Measurements from ENCODE around the gene POLR1A.

Gene POLR1A

DNA sequence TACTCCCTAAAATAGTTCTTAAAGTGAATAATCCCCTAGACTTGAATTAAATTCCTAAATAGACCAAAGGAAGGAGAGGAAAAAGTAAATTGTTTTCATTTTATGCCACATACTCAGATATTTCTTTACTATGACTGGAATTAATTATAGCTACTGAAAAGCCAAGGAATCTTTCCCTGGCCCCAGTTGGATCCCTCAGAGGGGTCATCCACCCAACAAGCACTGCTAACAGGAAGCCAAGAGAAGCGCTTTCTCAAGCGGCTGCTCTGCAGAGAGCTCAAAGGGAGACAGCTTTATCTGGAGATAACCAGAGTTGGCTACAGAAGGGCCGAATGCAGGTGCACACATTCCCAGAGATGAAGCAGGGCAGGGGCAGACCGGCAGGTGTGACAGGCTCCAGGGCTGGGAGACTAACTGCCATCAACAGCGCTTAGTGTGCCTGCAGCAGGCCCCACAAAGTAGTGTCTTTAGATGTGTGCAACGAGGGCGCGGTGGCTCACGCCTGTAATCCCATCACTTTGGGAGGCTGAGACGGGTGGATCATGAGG is 51.1 kb downstream of the POLR1A start:
- H3K27me3 ChIP-seq (ENCODE audit: insufficient read depth, low read length, poor library complexity, severe bottlenecking), result no peaks in the 10 kb centered on the region
- no peak overlapping the region for H3K9ac ChIP-seq (ENCODE audit: low read depth, low read length, poor library complexity, severe bottlenecking)
- no peaks in the 10 kb centered on the region for H3K79me2 ChIP-seq (ENCODE audit: insufficient read depth, low read length)
- no peak overlapping the region for H3K4me3 ChIP-seq (ENCODE audit: low read length, poor library complexity, severe bottlenecking)
- peaks cover 72% of the 10 kb centered on the region; the same call in 1 of the 2 replicates for H3K36me3 ChIP-seq (ENCODE audit: insufficient read depth, low read length)
- H3K9me3 ChIP-seq (ENCODE audit: insufficient read depth, low read depth, low read length), result no peaks in the 10 kb centered on the region
- no peak overlapping the region for H2AFZ ChIP-seq (ENCODE audit: low read length)
- no peaks in the 10 kb centered on the region for H4K20me1 ChIP-seq (ENCODE audit: insufficient read depth, low read length, poor library complexity, severe bottlenecking)
- no peak overlapping the region for H3K4me2 ChIP-seq (ENCODE audit: low read depth, low read length, poor library complexity, severe bottlenecking)
- H3K9me2 ChIP-seq (replicated peaks; ENCODE audit: low read depth, low read length), result no peaks in the 10 kb centered on the region
- H3K4me1 ChIP-seq (ENCODE audit: insufficient read depth, low read length, poor library complexity, severe bottlenecking), result no peaks in the 10 kb centered on the region
- TF ChIP-seq, protein P1, sequence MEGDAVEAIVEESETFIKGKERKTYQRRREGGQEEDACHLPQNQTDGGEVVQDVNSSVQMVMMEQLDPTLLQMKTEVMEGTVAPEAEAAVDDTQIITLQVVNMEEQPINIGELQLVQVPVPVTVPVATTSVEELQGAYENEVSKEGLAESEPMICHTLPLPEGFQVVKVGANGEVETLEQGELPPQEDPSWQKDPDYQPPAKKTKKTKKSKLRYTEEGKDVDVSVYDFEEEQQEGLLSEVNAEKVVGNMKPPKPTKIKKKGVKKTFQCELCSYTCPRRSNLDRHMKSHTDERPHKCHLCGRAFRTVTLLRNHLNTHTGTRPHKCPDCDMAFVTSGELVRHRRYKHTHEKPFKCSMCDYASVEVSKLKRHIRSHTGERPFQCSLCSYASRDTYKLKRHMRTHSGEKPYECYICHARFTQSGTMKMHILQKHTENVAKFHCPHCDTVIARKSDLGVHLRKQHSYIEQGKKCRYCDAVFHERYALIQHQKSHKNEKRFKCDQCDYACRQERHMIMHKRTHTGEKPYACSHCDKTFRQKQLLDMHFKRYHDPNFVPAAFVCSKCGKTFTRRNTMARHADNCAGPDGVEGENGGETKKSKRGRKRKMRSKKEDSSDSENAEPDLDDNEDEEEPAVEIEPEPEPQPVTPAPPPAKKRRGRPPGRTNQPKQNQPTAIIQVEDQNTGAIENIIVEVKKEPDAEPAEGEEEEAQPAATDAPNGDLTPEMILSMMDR (conservative IDR thresholded peaks at IDR 0.05; ENCODE audit: low read length), result no peak
- TF ChIP-seq EZH2phosphoT487 (IDR thresholded peaks at IDR 0.05; ENCODE audit: borderline replicate concordance), result no peak
- no peaks in the 10 kb centered on the region for H3F3A ChIP-seq (ENCODE audit: low read depth)

DNA sequence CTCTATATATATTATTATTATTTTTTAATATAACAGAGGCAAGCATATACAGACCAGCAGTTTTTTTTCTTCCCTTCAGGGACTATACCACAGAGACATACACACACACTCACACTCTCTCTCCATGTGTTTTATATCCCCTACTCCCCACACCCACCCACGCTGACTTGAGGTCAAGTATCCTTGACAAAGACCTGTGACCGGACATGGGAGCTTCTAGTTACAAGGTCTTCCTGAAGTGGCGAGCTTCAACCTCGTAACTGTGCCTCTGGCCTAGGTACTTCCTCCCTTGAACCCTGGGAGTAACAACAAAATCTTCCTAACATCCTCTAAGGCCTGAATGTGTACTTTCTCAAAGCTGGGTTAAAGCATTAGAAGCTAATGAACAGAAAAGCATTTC is 52.5 kb downstream of the POLR1A start:
- H3K36me3 ChIP-seq (ENCODE audit: insufficient read depth, low read length), result peaks cover 81% of the 10 kb centered on the region; the same call in 1 of the 2 replicates
- H3K4me1 ChIP-seq (ENCODE audit: insufficient read depth, low read length, poor library complexity, severe bottlenecking), result no peaks in the 10 kb centered on the region
- no peak overlapping the region for H3K4me3 ChIP-seq (ENCODE audit: low read length, poor library complexity, severe bottlenecking)
- no peaks in the 10 kb centered on the region for H3K9me2 ChIP-seq (replicated peaks; ENCODE audit: low read depth, low read length)
- H2AFZ ChIP-seq (ENCODE audit: low read length), result no peak overlapping the region
- H3K79me2 ChIP-seq (ENCODE audit: insufficient read depth, low read length), result no peaks in the 10 kb centered on the region
- H3K4me2 ChIP-seq (ENCODE audit: low read depth, low read length, poor library complexity, severe bottlenecking), result no peak overlapping the region
- H3K27me3 ChIP-seq (ENCODE audit: insufficient read depth, low read length, poor library complexity, severe bottlenecking), result no peaks in the 10 kb centered on the region
- no peak overlapping the region for H3K9ac ChIP-seq (ENCODE audit: low read depth, low read length, poor library complexity, severe bottlenecking)
- H3K9me3 ChIP-seq (ENCODE audit: insufficient read depth, low read depth, low read length), result no peaks in the 10 kb centered on the region
- H3F3A ChIP-seq (ENCODE audit: low read depth), result no peaks in the 10 kb centered on the region
- H4K20me1 ChIP-seq (ENCODE audit: insufficient read depth, low read length, poor library complexity, severe bottlenecking), result no peaks in the 10 kb centered on the region
- no peak for TF ChIP-seq EZH2phosphoT487 (IDR thresholded peaks at IDR 0.05; ENCODE audit: borderline replicate concordance)
- TF ChIP-seq, protein P1 (conservative IDR thresholded peaks at IDR 0.05; ENCODE audit: low read length), result no peak

DNA sequence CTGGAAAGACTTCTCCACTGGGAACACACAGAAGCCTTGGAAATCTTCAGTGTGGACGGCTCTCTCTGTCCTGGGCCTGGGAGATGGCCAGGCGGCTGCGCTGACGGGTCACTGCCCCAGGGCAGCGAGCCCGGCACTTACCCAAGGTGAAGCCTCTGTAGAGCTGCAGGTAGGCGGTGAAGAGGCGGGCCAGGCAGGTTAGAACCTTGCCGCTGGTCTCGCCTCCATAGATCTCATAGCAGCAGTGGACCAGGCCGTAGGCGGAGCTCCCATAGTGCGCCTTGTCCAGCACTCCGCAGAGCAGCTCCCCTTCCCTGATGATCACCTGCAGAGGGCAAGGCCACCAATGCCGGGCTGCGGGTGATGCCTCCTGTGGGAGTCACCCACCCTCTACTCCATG is 53.0 kb downstream of the POLR1A start:
- peaks cover 83% of the 10 kb centered on the region; the same call in 1 of the 2 replicates for H3K36me3 ChIP-seq (ENCODE audit: insufficient read depth, low read length)
- no peaks in the 10 kb centered on the region for H3F3A ChIP-seq (ENCODE audit: low read depth)
- H3K9me2 ChIP-seq (replicated peaks; ENCODE audit: low read depth, low read length), result no peaks in the 10 kb centered on the region
- no peak overlapping the region for H3K9ac ChIP-seq (ENCODE audit: low read depth, low read length, poor library complexity, severe bottlenecking)
- H3K9me3 ChIP-seq (ENCODE audit: insufficient read depth, low read depth, low read length), result no peaks in the 10 kb centered on the region
- H3K79me2 ChIP-seq (ENCODE audit: insufficient read depth, low read length), result no peaks in the 10 kb centered on the region
- no peaks in the 10 kb centered on the region for H3K4me1 ChIP-seq (ENCODE audit: insufficient read depth, low read length, poor library complexity, severe bottlenecking)
- TF ChIP-seq EZH2phosphoT487 (IDR thresholded peaks at IDR 0.05; ENCODE audit: borderline replicate concordance), result no peak
- TF ChIP-seq, protein P1 (conservative IDR thresholded peaks at IDR 0.05; ENCODE audit: low read length), result no peak
- no peak overlapping the region for H2AFZ ChIP-seq (ENCODE audit: low read length)
- H3K4me3 ChIP-seq (ENCODE audit: low read length, poor library complexity, severe bottlenecking), result no peak overlapping the region
- no peaks in the 10 kb centered on the region for H3K27me3 ChIP-seq (ENCODE audit: insufficient read depth, low read length, poor library complexity, severe bottlenecking)
- no peaks in the 10 kb centered on the region for H4K20me1 ChIP-seq (ENCODE audit: insufficient read depth, low read length, poor library complexity, severe bottlenecking)
- no peak overlapping the region for H3K4me2 ChIP-seq (ENCODE audit: low read depth, low read length, poor library complexity, severe bottlenecking)

Data from Loucy (cell line).